Measurements from ENCODE around the gene TRMT10B. TPM values are rescaled to one million over a fixed set of nuclear protein-coding genes. Genes with fewer than 3 reads are reported as not detected.

TRMT10B gene
- total RNA-seq, 1 experiment from 2014 or later, result 5.7 TPM

- Histone ChIP-seq H2AFZ (ENCODE audit: low read length) (no peak overlapping the region), H2BK5ac (ENCODE audit: insufficient read length, low read length) (no peak overlapping the region), H3T11ph (ENCODE audit: low read length) (no peak overlapping the region), H4K8ac (replicated peaks; ENCODE audit: insufficient read length, low read depth, low read length) (no peak overlapping the region), H2BK12ac (ENCODE audit: insufficient read length, low read depth, low read length) (no peak overlapping the region), H3K9ac (ENCODE audit: extremely low read depth, insufficient read length, low read length) (no peak overlapping the region), H3K27me3 (ENCODE audit: insufficient read depth, low read length) (no peaks in the 10 kb centered on the region), H3K56ac (ENCODE audit: insufficient read length, low read depth, low read length) (no peak overlapping the region), H2AK5ac (ENCODE audit: insufficient read length, low read length) (no peak overlapping the region), H2BK120ac (ENCODE audit: low read depth, low read length, poor library complexity, severe bottlenecking) (no peak overlapping the region), H3K23ac (ENCODE audit: insufficient read length, low read depth, low read length) (no peak overlapping the region), H3K79me1 (ENCODE audit: insufficient read depth, low read depth, low read length, poor library complexity, severe bottlenecking) (no peaks in the 10 kb centered on the region), H4K91ac (ENCODE audit: insufficient read length, low read depth, low read length) (no peak overlapping the region), H3K4me1 (ENCODE audit: insufficient read depth, low read length) (peaks cover 2% of the 10 kb centered on the region), H3K4ac (ENCODE audit: low read depth, low read length) (no peak overlapping the region), H3K27ac (ENCODE audit: insufficient read length, low read depth, low read length) (no peak overlapping the region), H3K18ac (ENCODE audit: insufficient read length, low read depth, low read length) (no peak overlapping the region), H2BK20ac (ENCODE audit: low read depth, low read length, poor library complexity, severe bottlenecking) (no peak overlapping the region), H2BK15ac (ENCODE audit: low read depth, low read length) (no peak overlapping the region), H3K79me2 (ENCODE audit: insufficient read depth, low read length) (peaks cover 7% of the 10 kb centered on the region; the same call in 1 of the 2 replicates), H3K14ac (ENCODE audit: insufficient read depth, low read length) (no peak overlapping the region), H4K5ac (ENCODE audit: insufficient read length, low read depth, low read length) (no peak overlapping the region), H3K4me2 (ENCODE audit: insufficient read depth, insufficient read length, low read length) (no peak overlapping the region), H4K20me1 (ENCODE audit: control insufficient read depth, insufficient read depth, insufficient read length) (no peaks in the 10 kb centered on the region), H3K23me2 (ENCODE audit: insufficient read length, low read depth, low read length, poor library complexity, severe bottlenecking) (peaks cover 11% of the 10 kb centered on the region), H3K9me3 (ENCODE audit: control insufficient read depth, low read depth, low read length) (no peaks in the 10 kb centered on the region)
- no peaks in the 10 kb centered on the region; a peak in 1 of 7 replicates for H3K36me3 Mint-ChIP-seq (ENCODE audit: insufficient read depth in 1 of 3, low read depth in 3 of 3)
- no peaks in the 10 kb centered on the region for H3K9me3 Mint-ChIP-seq
- no peak for DNase-seq
- H3K27ac Mint-ChIP-seq, result no peak overlapping the region
- H3K4me1 Mint-ChIP-seq, result peaks cover 23 to 25% of the 10 kb centered on the region in 2 experiments
- WGBS (ENCODE audit: extremely low coverage, insufficient read length, low lambda C conversion rate), result no CpG with 5 or more reads among the region's 1 CpG
- no peak for TF ChIP-seq CTCF (conservative IDR thresholded peaks at IDR 0.05)
- H3K27me3 Mint-ChIP-seq (ENCODE audit: low read depth), result peaks cover 18% of the 10 kb centered on the region
- H3K4me3 Mint-ChIP-seq, result no peak overlapping the region; a peak in 1 of 5 replicates
Observed at GRCh38 chr9:37798677-37799076, 45.1 kb downstream of the TRMT10B start.
